ENCODE measurements around the gene BBS7. TPM values are rescaled to one million over a fixed set of nuclear protein-coding genes. Genes with fewer than 3 reads are reported as not detected.

BBS7 gene
- total RNA-seq, 1 experiment from 2014 or later, result 20.3 TPM

DNA sequence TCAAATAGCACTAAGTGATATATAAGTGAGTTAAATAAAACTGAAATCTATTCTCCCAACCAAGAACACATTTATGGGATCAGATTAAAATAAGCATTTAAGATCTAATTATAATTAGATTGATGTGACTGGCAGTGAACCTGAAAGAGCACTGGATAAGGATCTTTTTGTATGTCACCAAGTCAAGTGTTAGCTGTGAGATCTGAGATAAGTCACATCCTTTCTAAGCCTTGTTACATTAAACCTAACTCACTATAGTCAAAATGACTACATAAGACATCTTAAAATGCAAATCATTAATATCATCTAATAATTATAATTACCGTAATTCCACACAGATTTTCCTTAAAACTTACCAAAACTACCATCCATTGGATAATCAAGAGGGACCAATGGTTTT lies 48.2 kb downstream of the BBS7 start:
- no peaks in the 10 kb centered on the region for H3K9me3 ChIP-seq (ENCODE audit: insufficient read depth, low read depth)
- TF ChIP-seq, protein P1, sequence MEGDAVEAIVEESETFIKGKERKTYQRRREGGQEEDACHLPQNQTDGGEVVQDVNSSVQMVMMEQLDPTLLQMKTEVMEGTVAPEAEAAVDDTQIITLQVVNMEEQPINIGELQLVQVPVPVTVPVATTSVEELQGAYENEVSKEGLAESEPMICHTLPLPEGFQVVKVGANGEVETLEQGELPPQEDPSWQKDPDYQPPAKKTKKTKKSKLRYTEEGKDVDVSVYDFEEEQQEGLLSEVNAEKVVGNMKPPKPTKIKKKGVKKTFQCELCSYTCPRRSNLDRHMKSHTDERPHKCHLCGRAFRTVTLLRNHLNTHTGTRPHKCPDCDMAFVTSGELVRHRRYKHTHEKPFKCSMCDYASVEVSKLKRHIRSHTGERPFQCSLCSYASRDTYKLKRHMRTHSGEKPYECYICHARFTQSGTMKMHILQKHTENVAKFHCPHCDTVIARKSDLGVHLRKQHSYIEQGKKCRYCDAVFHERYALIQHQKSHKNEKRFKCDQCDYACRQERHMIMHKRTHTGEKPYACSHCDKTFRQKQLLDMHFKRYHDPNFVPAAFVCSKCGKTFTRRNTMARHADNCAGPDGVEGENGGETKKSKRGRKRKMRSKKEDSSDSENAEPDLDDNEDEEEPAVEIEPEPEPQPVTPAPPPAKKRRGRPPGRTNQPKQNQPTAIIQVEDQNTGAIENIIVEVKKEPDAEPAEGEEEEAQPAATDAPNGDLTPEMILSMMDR (conservative IDR thresholded peaks at IDR 0.05), result no peak
- no peak for TF ChIP-seq EZH2 (IDR thresholded peaks at IDR 0.05; ENCODE audit: low read depth)
- H2AFZ ChIP-seq, result 0 out of 2 replicates have a peak overlapping the region, but pooled peaks have one; percentile 95
- peak overlapping the region; percentile 85 for H3K4me3 ChIP-seq
- peaks cover 3% of the 10 kb centered on the region; the same call in 1 of the 2 replicates for H4K20me1 ChIP-seq (ENCODE audit: insufficient read depth)
- ChIA-PET POLR2A (ENCODE audit: unreplicated experiment) (no interaction called here), CTCF (no interaction called here)
- intact Hi-C loops (cut with micrococcal nuclease; ENCODE audit: unreplicated experiment), result no loop called here
- DNase-seq, result no peak
- H3K27ac ChIP-seq, result no peak overlapping the region
- no peaks in the 10 kb centered on the region for H3K27me3 ChIP-seq (ENCODE audit: insufficient read depth, low read depth)
- H3K9me2 ChIP-seq (ENCODE audit: insufficient read depth), result no peaks in the 10 kb centered on the region
- peaks cover 24% of the 10 kb centered on the region for H3F3A ChIP-seq (ENCODE audit: insufficient read depth, low read depth)
- BruUV-seq (replicated peaks), result no TSS peak
- peak overlapping the region; percentile 72 for H3K4me2 ChIP-seq
- peaks cover 40% of the 10 kb centered on the region for H3K36me3 ChIP-seq (ENCODE audit: low read depth)
- H3K79me2 ChIP-seq (ENCODE audit: low read depth), result peaks cover 39% of the 10 kb centered on the region
- peaks cover 18% of the 10 kb centered on the region for H3K4me1 ChIP-seq (replicated peaks; ENCODE audit: insufficient read depth)

DNA sequence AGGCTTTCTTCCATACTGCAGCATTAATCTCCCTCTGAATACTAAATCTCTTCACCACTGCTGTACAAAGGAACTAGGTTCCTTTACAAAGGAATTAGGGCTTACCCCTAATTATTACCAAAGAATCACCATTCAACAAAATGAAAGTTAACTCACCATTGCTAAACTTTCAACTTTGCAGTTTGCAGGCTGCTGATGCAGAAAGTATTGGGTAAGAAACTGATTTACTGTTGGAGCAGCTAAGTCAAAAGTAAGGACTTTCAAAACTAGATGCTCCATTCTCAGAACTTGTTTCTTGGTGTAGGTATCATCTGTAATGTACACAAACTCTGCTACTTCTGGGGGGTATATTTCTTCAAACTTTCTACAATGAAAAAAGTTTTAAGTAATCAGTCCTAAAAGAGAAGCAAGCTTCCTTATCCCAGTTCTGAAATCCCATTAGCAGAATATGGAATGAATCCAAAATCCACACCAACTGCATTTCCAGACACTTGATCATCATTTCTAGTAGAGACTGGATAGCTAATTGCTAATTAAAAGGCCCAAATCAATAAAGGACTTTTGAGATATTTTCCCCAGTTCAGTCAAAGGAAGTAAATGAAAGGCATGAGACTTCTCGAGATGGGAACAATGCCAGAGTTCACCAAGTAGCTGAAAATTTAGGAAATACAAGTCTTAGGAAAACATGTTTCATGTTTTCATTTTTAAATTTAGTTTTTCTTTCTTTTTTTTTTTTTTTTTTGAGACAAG lies 50.9 kb downstream of the BBS7 start:
- TF ChIP-seq EZH2 (IDR thresholded peaks at IDR 0.05; ENCODE audit: low read depth), result no peak
- TF ChIP-seq, protein P1 (conservative IDR thresholded peaks at IDR 0.05), result no peak
- no peak for DNase-seq

DNA sequence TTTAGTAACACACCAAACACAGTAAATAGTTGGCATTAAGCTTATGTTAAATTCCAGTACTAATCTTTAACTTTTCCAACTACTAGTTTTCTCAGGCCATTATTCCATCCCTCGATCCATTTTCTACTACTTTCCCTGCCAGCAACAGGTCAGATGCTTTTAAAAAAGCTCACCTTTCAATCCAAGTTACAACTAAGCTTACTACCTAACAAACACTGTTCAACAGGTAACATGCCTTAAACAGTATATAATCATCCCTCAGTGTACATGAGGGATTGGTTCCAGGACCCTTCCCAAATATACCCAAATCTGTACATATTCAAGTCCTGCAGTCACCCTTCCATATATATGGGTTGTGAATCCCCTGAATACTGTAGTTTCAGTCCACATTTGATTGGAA lies 52.1 kb downstream of the BBS7 start:
- peaks cover 34% of the 10 kb centered on the region for H3K79me2 ChIP-seq (ENCODE audit: low read depth)
- CTCF ChIA-PET, result no interaction called here
- no peaks in the 10 kb centered on the region for H3K9me2 ChIP-seq (ENCODE audit: insufficient read depth)

More for the DNA sequence above, 50.9 kb downstream of the BBS7 start:
- ChIA-PET CTCF (interaction anchor here (0.6 to 0.7 kb wide), 2 partner anchors 9 to 43 kb away, joined by 4 to 5 read pairs; no protein-coding TSS in a partner anchor), POLR2A (ENCODE audit: unreplicated experiment) (no interaction called here)
- H3K9me2 ChIP-seq (ENCODE audit: insufficient read depth), result no peaks in the 10 kb centered on the region
- peaks cover 54% of the 10 kb centered on the region for H3K36me3 ChIP-seq (ENCODE audit: low read depth)
- H2AFZ ChIP-seq, result no peak overlapping the region
- H3K4me3 ChIP-seq, result no peak overlapping the region
- peaks cover 51% of the 10 kb centered on the region for H3F3A ChIP-seq (ENCODE audit: insufficient read depth, low read depth)
- peaks cover 3% of the 10 kb centered on the region; the same call in 1 of the 2 replicates for H4K20me1 ChIP-seq (ENCODE audit: insufficient read depth)
- H3K9me3 ChIP-seq (ENCODE audit: insufficient read depth, low read depth), result no peaks in the 10 kb centered on the region
- H3K27me3 ChIP-seq (ENCODE audit: insufficient read depth, low read depth), result no peaks in the 10 kb centered on the region
- intact Hi-C loops (cut with micrococcal nuclease; ENCODE audit: unreplicated experiment), result no loop called here
- no peak overlapping the region for H3K27ac ChIP-seq
- H3K79me2 ChIP-seq (ENCODE audit: low read depth), result peaks cover 39% of the 10 kb centered on the region
- peaks cover 18% of the 10 kb centered on the region for H3K4me1 ChIP-seq (replicated peaks; ENCODE audit: insufficient read depth)
- BruUV-seq (replicated peaks), result no TSS peak
- H3K4me2 ChIP-seq, result no peak overlapping the region

More for the DNA sequence above, 52.1 kb downstream of the BBS7 start:
- DNase-seq, result no peak
- intact Hi-C loops (cut with micrococcal nuclease; ENCODE audit: unreplicated experiment), result no loop called here
- BruUV-seq (replicated peaks), result no TSS peak
- peaks cover 59% of the 10 kb centered on the region for H3F3A ChIP-seq (ENCODE audit: insufficient read depth, low read depth)
- H3K36me3 ChIP-seq (ENCODE audit: low read depth), result peaks cover 59% of the 10 kb centered on the region
- H3K4me2 ChIP-seq, result no peak overlapping the region
- H3K4me1 ChIP-seq (replicated peaks; ENCODE audit: insufficient read depth), result peaks cover 18% of the 10 kb centered on the region
- H3K4me3 ChIP-seq, result no peak overlapping the region
- H3K27me3 ChIP-seq (ENCODE audit: insufficient read depth, low read depth), result no peaks in the 10 kb centered on the region
- H2AFZ ChIP-seq, result no peak overlapping the region
- peaks cover 3% of the 10 kb centered on the region; the same call in 1 of the 2 replicates for H4K20me1 ChIP-seq (ENCODE audit: insufficient read depth)
- POLR2A ChIA-PET (ENCODE audit: unreplicated experiment), result interaction anchor here (0.6 kb wide), 1 partner anchor 112 kb away, joined by 3 read pairs; no protein-coding TSS in a partner anchor
- no peak overlapping the region; the same call in 1 of the 2 replicates for H3K27ac ChIP-seq
- no peak for TF ChIP-seq EZH2 (IDR thresholded peaks at IDR 0.05; ENCODE audit: low read depth)
- TF ChIP-seq, protein P1 (conservative IDR thresholded peaks at IDR 0.05), result no peak
- no peaks in the 10 kb centered on the region for H3K9me3 ChIP-seq (ENCODE audit: insufficient read depth, low read depth)

All from PC-9 (cell line).